NT2/D1 (cell line): ENCODE data around the gene IFNLR1.

ENCODE experiments used
- YY1 ChIP-seq: IDR thresholded peaks from 2 replicates; pipeline ENCODE4 v1.6.1; 2011; ENCODE audit not compliant: insufficient read length, insufficient read depth
- ZNF274 ChIP-seq: IDR thresholded peaks from 2 replicates; pipeline ENCODE4 v1.6.1; 2011; ENCODE audit warnings: mild to moderate bottlenecking, low read depth, low read length

GRCh38 chr1:24233684-24234600 lies 46.9 kb upstream of the IFNLR1 start:
- no peak for TF ChIP-seq ZNF274
- TF ChIP-seq YY1 = no peak
